ENCODE data around the gene GPR107.

DNA sequence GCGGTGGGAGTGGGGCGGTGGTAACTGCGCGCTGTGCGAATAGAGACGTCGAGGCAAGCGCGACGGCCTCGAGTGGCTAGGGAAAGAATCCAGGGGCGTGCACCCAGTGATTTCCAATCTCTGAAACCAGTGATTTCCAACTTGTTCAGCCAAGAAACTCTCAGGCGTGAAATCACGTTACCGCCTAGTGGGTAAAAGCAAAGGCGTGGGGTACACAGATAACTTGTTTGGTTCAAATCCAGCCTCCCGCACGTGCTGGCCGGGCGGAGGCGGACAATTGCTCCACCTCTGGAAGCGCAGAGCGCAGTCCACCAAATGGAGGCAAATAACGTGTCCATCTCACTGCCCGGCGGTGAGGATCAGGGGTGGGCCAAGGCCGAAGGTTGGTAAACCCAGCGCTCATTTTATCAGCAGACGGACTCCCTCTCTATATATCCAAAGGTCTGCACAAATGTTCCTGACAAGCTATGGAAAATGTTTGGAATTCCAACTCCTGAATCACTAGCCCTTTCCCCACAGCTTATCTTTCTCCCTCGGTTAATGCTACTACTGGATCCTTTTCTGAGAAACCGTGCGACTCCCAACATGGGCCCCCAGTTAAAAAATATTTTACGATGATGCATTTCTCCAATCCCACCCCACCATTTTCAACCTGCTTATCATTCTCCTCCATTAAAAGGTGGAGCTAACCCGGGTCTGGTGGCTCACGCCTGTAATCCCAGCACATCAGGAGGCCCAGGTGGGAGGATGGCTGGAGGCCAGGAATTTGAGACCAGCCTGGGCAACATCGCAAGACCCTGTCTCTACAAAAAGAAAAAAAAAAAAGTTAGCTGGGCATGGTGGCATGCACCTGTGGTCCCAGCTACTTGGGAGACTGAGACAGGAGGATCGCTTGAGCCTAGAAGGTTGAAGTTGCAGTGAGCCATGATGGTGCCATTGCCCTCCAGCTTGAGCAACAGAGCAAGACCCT, 9.8 kb upstream of the GPR107 start:
- TF ChIP-seq POLR2AphosphoS5 (IDR thresholded peaks at IDR 0.05; ENCODE audit: insufficient read depth in 1 of 2, low read depth in 1 of 2) (peak in 1 of 2 donors; percentile 26), POLR2A (IDR thresholded peaks at IDR 0.05) (no peak)
- TF ChIP-seq, protein P1, sequence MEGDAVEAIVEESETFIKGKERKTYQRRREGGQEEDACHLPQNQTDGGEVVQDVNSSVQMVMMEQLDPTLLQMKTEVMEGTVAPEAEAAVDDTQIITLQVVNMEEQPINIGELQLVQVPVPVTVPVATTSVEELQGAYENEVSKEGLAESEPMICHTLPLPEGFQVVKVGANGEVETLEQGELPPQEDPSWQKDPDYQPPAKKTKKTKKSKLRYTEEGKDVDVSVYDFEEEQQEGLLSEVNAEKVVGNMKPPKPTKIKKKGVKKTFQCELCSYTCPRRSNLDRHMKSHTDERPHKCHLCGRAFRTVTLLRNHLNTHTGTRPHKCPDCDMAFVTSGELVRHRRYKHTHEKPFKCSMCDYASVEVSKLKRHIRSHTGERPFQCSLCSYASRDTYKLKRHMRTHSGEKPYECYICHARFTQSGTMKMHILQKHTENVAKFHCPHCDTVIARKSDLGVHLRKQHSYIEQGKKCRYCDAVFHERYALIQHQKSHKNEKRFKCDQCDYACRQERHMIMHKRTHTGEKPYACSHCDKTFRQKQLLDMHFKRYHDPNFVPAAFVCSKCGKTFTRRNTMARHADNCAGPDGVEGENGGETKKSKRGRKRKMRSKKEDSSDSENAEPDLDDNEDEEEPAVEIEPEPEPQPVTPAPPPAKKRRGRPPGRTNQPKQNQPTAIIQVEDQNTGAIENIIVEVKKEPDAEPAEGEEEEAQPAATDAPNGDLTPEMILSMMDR (IDR thresholded peaks at IDR 0.05) = no peak
